ENCODE measurements around the gene DNASE1L1. TPM values are rescaled to one million over a fixed set of nuclear protein-coding genes. Genes with fewer than 3 reads are reported as not detected.
A peak's percentile ranks its signal among the peaks of the same experiment; 100 is the strongest.

DNASE1L1 gene
- total RNA-seq, 2 donors from 2014 or later = 9.6 to 16.1 TPM

DNA sequence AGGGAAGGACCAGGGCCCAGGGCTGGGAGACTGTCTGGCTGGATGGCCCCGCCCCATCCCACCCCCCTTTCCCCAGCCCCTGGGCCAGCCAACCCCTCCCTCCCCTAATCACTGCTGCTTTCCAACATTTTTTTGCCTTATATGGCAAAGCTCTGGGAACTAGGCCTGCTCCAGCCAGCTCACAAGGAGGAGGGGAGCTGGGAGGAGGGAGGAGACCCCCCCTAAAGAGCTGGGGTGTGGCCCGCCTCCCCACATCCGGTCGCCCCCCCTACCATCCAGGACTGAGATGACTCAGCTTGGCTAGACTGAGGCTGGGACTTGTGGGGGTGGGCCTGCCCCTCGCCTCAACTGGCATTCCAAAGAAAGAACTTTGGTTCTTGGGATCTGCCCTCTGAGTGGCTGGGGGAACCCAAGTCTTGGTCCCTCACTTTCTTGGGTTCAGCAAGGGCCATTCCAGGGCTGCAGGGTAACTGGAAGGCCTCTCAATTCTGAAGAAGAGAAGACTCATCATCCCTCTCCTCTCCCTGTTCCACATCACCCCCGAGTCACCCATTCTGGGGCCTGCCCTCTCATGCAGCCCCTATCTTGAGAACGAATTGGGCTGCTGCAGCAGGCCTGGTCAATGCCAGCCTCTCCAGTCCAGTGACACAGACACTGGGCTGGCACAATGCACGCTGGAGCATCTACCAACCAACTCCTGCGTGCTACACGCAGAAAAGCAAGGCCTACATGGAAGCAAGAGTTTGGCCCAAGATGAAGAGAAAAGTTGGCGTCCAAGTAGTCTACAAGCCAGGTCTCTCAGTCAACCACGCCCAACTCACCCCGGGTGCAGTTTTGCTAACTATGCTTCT is 39.4 kb downstream of the DNASE1L1 start:
- peak; percentile 53 to 62 (median 60) for DNase-seq
- Histone ChIP-seq H3K4me3 (no peak overlapping the region), H3K36me3 (replicated peaks in 1 of 2; ENCODE audit: insufficient read depth in 1 of 2, low read depth in 2 of 2) (no peaks in the 10 kb centered on the region), H3K9me3 (no peaks in the 10 kb centered on the region), H3K4me1 (peaks cover 36% of the 10 kb centered on the region), H3K27me3 (no peaks in the 10 kb centered on the region), H3K27ac (peak overlapping the region; percentile 50 to 84 (median 79))
- peak; percentile 36 for ATAC-seq
- TF ChIP-seq POLR2A (IDR thresholded peaks at IDR 0.05) = peak; percentile 3 to 52 (median 3)
- TF ChIP-seq, protein P1, sequence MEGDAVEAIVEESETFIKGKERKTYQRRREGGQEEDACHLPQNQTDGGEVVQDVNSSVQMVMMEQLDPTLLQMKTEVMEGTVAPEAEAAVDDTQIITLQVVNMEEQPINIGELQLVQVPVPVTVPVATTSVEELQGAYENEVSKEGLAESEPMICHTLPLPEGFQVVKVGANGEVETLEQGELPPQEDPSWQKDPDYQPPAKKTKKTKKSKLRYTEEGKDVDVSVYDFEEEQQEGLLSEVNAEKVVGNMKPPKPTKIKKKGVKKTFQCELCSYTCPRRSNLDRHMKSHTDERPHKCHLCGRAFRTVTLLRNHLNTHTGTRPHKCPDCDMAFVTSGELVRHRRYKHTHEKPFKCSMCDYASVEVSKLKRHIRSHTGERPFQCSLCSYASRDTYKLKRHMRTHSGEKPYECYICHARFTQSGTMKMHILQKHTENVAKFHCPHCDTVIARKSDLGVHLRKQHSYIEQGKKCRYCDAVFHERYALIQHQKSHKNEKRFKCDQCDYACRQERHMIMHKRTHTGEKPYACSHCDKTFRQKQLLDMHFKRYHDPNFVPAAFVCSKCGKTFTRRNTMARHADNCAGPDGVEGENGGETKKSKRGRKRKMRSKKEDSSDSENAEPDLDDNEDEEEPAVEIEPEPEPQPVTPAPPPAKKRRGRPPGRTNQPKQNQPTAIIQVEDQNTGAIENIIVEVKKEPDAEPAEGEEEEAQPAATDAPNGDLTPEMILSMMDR (IDR thresholded peaks at IDR 0.05) = no peak
- 46% methylated on average over 12 of the region's 13 CpGs; no CpG with 5 or more reads in 1 of the 2 donors for WGBS, 2 donors
- intact Hi-C loops (cut with DNase I) = no loop called here

DNA sequence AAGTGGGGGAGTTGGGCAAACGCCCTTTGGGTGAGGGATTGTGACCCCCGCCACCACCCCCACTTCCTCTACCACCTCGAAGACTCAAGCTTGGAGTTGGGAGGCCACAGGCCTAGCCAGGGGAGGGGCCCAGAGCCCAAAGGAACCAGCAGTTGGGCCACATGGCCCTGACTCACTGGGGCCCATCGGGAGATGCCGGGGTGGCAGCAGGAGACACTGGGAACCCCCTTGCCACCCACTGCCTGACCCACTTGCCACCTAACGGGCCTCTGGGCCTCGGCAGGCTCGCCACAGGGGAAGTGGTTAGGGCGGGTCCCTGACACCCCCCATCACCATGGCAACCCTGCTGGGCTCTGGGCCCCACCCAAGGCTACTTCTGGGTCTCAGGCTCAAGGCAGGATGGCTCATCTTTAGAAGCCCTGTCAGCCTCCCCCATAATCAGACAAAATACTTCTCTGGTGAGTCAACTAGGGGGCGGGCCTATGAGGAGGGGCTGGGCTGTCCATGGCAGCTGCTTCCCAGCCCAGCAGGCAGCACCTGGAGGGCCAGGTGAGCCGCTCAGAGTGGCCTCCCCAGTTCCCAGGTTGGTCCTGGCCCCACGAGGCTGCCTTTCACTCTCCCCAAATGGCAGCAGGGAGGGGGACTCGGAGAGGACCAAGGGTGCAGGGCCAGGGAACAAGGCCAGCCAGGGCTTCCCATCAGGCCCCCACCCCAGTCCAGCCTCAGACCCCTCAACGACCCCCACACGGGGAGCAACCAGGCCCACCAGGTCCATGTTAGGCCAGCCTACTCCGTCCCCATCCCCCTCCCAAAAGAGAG is 40.2 kb downstream of the DNASE1L1 start:
- H3K4me1 ChIP-seq = peaks cover 32% of the 10 kb centered on the region
- ATAC-seq = no peak
- TF ChIP-seq POLR2A (IDR thresholded peaks at IDR 0.05) = peak; percentile 14 to 58 (median 54)
- TF ChIP-seq, protein P1 (IDR thresholded peaks at IDR 0.05) = no peak
- no peaks in the 10 kb centered on the region for H3K27me3 ChIP-seq
- peak overlapping the region; percentile 50 to 84 (median 79) for H3K27ac ChIP-seq
- no peaks in the 10 kb centered on the region for H3K9me3 ChIP-seq
- peak; percentile 39 to 76 (median 56) for DNase-seq
- intact Hi-C loops (cut with DNase I) = no loop called here
- no peak overlapping the region for H3K4me3 ChIP-seq
- 0 to 54% methylated on average over 1 to 3 of the region's 16 CpGs for WGBS, 2 donors
- no peaks in the 10 kb centered on the region for H3K36me3 ChIP-seq (replicated peaks in 1 of 2; ENCODE audit: insufficient read depth in 1 of 2, low read depth in 2 of 2)

DNA sequence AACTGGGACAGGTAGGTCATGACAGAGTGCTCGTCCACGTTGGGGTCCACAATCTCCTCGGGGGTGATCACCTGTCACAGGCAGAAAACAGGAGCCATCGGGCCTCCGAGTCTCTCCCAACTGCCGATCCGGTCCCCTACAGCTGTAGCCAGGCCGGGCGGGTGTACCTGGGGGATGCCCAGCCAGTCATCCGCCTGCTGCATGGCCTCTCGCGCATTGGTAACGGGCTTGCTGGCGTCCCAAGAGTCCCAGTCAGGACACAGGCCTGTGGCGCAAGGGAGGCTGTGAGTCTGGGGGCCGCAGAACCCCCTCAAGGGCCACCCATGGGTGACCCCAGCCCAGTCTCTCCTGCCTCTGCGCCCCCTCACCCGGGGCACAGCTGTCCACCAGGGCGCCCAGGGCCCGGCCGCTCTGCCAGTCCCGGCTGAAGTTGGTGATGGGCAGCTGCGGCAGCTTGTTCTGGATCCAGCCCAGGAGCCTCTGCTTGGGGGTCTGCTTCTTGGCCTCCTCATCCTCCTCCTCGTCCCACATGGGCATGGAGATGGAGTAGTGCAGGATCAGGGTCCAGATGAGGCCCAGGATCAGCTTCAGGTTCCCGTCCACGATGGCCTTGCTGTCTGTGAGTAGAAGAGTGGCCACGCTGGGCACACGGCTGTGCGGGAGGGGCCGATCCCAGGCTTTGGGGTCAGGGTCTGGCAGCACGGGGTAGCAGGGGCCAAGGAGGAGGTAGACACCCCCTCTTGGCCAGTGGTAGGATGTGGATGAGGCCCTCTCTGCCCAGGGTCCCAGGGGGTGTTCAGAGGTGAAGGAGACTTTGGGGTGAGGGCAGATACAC is 41.4 kb downstream of the DNASE1L1 start:
- H3K4me1 ChIP-seq = peaks cover 20% of the 10 kb centered on the region
- ATAC-seq = no peak
- TF ChIP-seq, protein P1 (IDR thresholded peaks at IDR 0.05) = no peak
- no peak for TF ChIP-seq POLR2A (IDR thresholded peaks at IDR 0.05)
- WGBS, 2 donors = 90% methylated on average over 11 of the region's 31 CpGs; no CpG with 5 or more reads in 1 of the 2 donors
- H3K9me3 ChIP-seq = no peaks in the 10 kb centered on the region
- no peak overlapping the region for H3K4me3 ChIP-seq
- DNase-seq = no peak
- H3K27ac ChIP-seq = peak overlapping the region in 2 of 4 donors; percentile 80 to 84
- no peaks in the 10 kb centered on the region for H3K27me3 ChIP-seq
- H3K36me3 ChIP-seq (replicated peaks in 1 of 2; ENCODE audit: insufficient read depth in 1 of 2, low read depth in 2 of 2) = no peaks in the 10 kb centered on the region
- intact Hi-C loops (cut with DNase I) = no loop called here

DNA sequence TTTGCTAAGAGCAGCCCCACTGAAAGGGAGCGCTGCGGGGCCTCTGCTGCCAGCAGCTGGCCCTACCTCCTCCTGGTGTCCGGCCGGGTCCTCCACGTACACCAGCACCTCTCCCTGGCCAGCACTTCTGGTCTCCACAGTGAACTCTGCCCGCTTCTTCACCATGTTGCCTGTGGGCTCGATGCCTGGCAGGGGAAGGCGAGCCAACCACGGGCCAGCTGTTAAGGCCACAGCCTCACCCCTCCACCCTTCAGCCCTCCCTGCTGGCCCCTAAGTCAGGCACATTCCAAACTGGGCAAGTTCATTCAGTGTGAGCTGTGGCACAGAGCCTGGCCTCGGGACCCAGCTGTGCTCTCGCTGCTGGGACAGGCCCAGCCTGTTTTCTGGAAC is 42.4 kb downstream of the DNASE1L1 start:
- Histone ChIP-seq H3K4me3 (no peak overlapping the region), H3K27me3 (no peaks in the 10 kb centered on the region), H3K4me1 (peaks cover 15% of the 10 kb centered on the region), H3K36me3 (replicated peaks in 1 of 2; ENCODE audit: insufficient read depth in 1 of 2, low read depth in 2 of 2) (no peaks in the 10 kb centered on the region), H3K9me3 (no peaks in the 10 kb centered on the region), H3K27ac (no peak overlapping the region)
- intact Hi-C loops (cut with DNase I) = no loop called here
- no peak for ATAC-seq
- DNase-seq = no peak
- TF ChIP-seq, protein P1 (IDR thresholded peaks at IDR 0.05) = no peak
- TF ChIP-seq POLR2A (IDR thresholded peaks at IDR 0.05) = no peak
- 85% methylated on average over 8 of the region's 11 CpGs; no CpG with 5 or more reads in 1 of the 2 donors for WGBS, 2 donors

All from body of pancreas (tissue), 4 donors.